ENCODE data around the gene ANKRD24.

DNA sequence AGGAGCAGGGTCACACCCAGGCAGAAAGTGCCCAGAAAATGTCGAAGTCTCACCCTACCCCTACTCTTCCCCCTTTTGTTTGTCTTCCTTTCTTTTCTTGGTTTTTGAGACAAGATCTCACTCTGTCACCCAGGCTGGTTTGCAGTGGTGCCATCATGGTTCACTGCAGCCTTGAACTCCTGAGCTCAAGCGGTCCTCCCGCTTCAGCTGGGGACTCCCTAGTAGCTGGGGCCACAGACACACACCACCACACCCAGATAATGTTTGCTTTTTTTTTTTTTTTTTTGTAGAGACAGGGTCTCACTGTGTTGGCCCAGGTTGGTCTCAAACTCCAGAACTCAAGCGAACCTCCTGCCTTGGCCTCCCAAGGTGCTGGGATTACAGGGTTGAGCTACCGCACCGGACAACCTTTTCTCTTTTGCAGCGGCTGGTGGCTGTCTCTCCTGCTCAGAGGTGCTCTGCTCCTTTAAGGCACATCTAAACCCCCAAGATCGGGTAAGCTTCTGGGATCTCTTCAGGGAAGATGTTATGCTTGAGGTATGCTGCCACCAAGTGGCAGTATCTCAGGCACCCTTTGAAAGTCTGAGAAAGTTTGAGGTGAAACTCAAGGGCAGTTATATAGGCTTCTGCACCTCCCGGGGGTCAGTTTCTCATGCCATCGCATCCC is 24.5 kb downstream of the ANKRD24 start:
- TF ChIP-seq POLR2A (IDR thresholded peaks at IDR 0.05) (no peak), EP300 (IDR thresholded peaks at IDR 0.05) (no peak), CTCF (IDR thresholded peaks at IDR 0.05) (peak in 1 of 7 experiments; percentile 10), POLR2AphosphoS5 (IDR thresholded peaks at IDR 0.05) (no peak)

All from stomach (tissue), 4 donors.